T-cell (primary cell): ENCODE results near the gene CDH4. TPM values are rescaled to one million over a fixed set of nuclear protein-coding genes. Genes with fewer than 3 reads are reported as not detected.

Experiments used
- ATAC-seq, 4 experiments: fragments of 200-7000 bp in 3 of 4; fragments of 150-1000 bp in 1 of 4; cut with Tn5 transposase; replicated peaks in 1 of 4; 1 replicate in 3 of 4; 2 replicates in 1 of 4; pipeline ENCODE4 v1.10.0; 2021; ENCODE audit warnings: moderate library complexity in 3 of 4, mild to moderate bottlenecking in 2 of 4, moderate number of reproducible peaks in 1 of 4
- CTCF ChIA-PET, 2 donors: fragments of 300-600 bp; sonication (Branson Sonifier 250); formaldehyde crosslinking; loops; one replicate each; lab custom pipeline; 2022; ENCODE audit warnings: antibody characterized with exemption in 2 of 2; lab: Charles Lee
- POLR2A ChIA-PET, 2 donors: fragments of 300-600 bp; sonication (Branson Sonifier 250); formaldehyde crosslinking; loops; one replicate each; lab custom pipeline; 2022; ENCODE audit warnings: antibody characterized with exemption in 2 of 2; lab: Charles Lee
- DNase-seq, 35 experiments: peaks; one replicate each; pipeline versions ENCODE4 v3.0.0 to v3.0.0-alpha.2; 2013 to 2023
- H3K27ac ChIP-seq: one replicate; pipeline ENCODE4 v1.5.1; 2013; ENCODE audit warnings: low read length
- H3K27me3 ChIP-seq, 2 experiments: replicated peaks in 1 of 2; 1 replicate in 1 of 2; 2 replicates in 1 of 2; pipeline versions ENCODE4 v1.6.1 to v1.7.0; 2013; ENCODE audit warnings: low read length in 1 of 2, mixed read lengths in 1 of 2; ENCODE audit not compliant: control insufficient read depth in 2 of 2, insufficient read depth in 2 of 2; ENCODE audit errors: extremely low read depth in 1 of 2
- H3K36me3 ChIP-seq, 2 donors: 1 replicate in 1 of 2; 2 replicates in 1 of 2; pipeline versions ENCODE4 v1.6.1 to v1.7.0; 2013; ENCODE audit warnings: low read length in 1 of 2; ENCODE audit not compliant: control insufficient read depth in 2 of 2, insufficient read depth in 1 of 2; ENCODE audit errors: extremely low read depth in 1 of 2
- H3K4me1 ChIP-seq, 2 experiments: 1 replicate in 1 of 2; 2 replicates in 1 of 2; pipeline versions ENCODE4 v1.6.1 to v1.7.0; 2013; ENCODE audit warnings: low read length in 2 of 2, mixed read lengths in 1 of 2; ENCODE audit not compliant: insufficient read depth in 2 of 2, control insufficient read depth in 1 of 2; ENCODE audit errors: extremely low read depth in 1 of 2
- H3K4me3 ChIP-seq, 2 donors: 1 replicate in 1 of 2; 2 replicates in 1 of 2; pipeline versions ENCODE4 v1.5.1 to v1.7.0; 2013; ENCODE audit warnings: mild to moderate bottlenecking in 2 of 2, low read length in 1 of 2, moderate library complexity in 1 of 2; ENCODE audit not compliant: control insufficient read depth in 1 of 2; ENCODE audit errors: extremely low read depth in 1 of 2
- H3K9me3 ChIP-seq: 2 replicates; pipeline ENCODE4 v1.7.0; 2013
- H3K27ac Mint-ChIP-seq, 2 donors: one replicate each; pipeline ENCODE4 v1.8.0; 2020 to 2021; ENCODE audit warnings: mild to moderate bottlenecking in 2 of 2, mixed read lengths in 2 of 2
- H3K27me3 Mint-ChIP-seq, 2 donors: one replicate each; pipeline ENCODE4 v1.8.0; 2021 to 2022; ENCODE audit warnings: mixed read lengths in 2 of 2
- H3K36me3 Mint-ChIP-seq: one replicate; pipeline ENCODE4 v1.8.0; 2021; ENCODE audit warnings: mixed read lengths
- H3K4me1 Mint-ChIP-seq, 3 donors: one replicate each; pipeline ENCODE4 v1.8.0; 2020 to 2022; ENCODE audit warnings: mixed read lengths in 3 of 3, mild to moderate bottlenecking in 1 of 3
- H3K4me3 Mint-ChIP-seq, 3 donors: one replicate each; pipeline ENCODE4 v1.8.0; 2020 to 2022; ENCODE audit warnings: mild to moderate bottlenecking in 3 of 3, mixed read lengths in 3 of 3, moderate library complexity in 3 of 3
- H3K9me3 Mint-ChIP-seq, 3 donors: one replicate each; pipeline ENCODE4 v1.8.0; 2020 to 2022; ENCODE audit warnings: mixed read lengths in 3 of 3
- WGBS: methylation state at CpG from one replicate; pipeline ENCODE4 v1.1.5; 2013; ENCODE audit warnings: missing lambda C conversion rate; ENCODE audit not compliant: insufficient coverage; 5-methylcytosine and 5-hydroxymethylcytosine counted together
- total RNA-seq, 35 experiments: library from RNA in 6 of 35; stranded (reverse) in 6 of 35; fragments of 120-200 nt in 1 of 35; gene quantifications; one replicate each; pipeline versions ENCODE4 v1.2.1 to v1.2.4 and lab custom pipeline; 2013 to 2026

The CDH4 gene
- total RNA-seq, 5 donors from 2014 or later (not counting 1 experiment from before 2014, with no cell fraction given) = 0.06 to 0.64 (median 0.14) TPM

DNA sequence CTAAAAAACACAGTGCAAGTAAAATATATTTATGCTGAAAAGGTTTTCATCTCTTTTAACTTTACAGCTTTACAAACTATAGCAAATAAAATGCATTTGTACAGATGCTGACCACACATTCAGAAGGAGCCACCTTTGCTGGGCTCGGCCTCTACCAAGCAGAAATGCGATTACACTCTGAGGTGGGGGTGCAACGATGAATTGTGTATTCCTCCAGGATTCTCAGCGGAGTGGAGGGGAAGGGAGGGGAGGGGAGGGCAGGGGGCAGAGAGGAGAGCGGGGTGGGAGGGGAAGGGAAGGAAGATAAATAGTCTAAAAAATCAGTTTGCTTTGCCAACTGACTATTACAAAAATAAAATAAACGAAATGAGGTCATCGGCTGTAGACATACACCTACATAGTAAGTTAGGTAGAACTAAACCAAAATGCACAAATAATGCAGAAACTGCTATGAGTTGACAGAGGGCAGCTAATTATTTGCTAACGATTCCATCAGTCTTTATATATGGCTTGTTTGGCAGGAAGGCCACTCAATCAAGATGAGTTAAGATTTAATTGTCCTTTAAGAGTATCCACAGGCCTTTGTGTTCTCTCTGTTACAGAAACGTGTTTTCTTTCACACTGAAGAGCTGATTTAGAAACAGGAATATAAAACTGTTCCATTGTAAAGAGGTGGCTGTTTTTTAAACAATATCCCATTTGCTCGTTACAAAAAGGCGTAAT lies 723.5 kb downstream of the CDH4 start:
- ChIA-PET CTCF (no interaction called here), POLR2A (interaction anchor here in 1 of 2 donors (0.6 kb wide), 1 partner anchor 62 kb away, joined by 3 read pairs; no protein-coding TSS in a partner anchor)
- H3K27me3 Mint-ChIP-seq = no peaks in the 10 kb centered on the region
- no peak overlapping the region for H3K4me3 ChIP-seq
- DNase-seq = no peak
- peaks cover 22 to 26% of the 10 kb centered on the region in 2 donors for H3K36me3 ChIP-seq
- H3K4me3 Mint-ChIP-seq = no peak overlapping the region
- no peaks in the 10 kb centered on the region for H3K9me3 ChIP-seq
- no peaks in the 10 kb centered on the region for H3K27me3 ChIP-seq
- H3K9me3 Mint-ChIP-seq = peaks cover 0 to 5% (median 0%) of the 10 kb centered on the region in 3 donors
- H3K27ac ChIP-seq = no peak overlapping the region
- H3K4me1 Mint-ChIP-seq = peaks cover 0 to 3% (median 2%) of the 10 kb centered on the region in 3 donors
- H3K4me1 ChIP-seq = peaks cover 0 to 1% of the 10 kb centered on the region in 2 experiments
- no peak overlapping the region for H3K27ac Mint-ChIP-seq
- peaks cover 50% of the 10 kb centered on the region for H3K36me3 Mint-ChIP-seq
- 71% methylated on average over 1 of the region's 11 CpGs for WGBS
- no peak for ATAC-seq

DNA sequence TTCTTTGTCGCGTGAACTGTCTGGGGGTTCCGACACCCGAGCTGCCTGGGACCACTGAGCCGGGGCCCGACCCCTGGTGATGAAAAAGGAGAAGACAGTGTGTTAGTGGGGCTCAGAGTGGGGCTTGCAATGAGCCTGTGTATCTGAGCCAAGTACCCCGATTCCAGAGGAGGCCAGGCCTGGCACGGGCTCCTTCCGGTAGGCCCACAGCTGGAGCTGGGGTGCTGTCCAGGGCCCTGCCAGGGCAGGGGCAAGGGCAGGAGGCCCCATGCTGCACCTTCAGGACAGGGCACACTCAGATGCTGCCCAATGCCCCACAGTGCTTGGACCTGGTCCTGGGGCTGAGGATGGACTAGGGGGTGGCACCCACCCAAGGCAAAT lies 724.2 kb downstream of the CDH4 start:
- H3K36me3 ChIP-seq = peaks cover 22 to 26% of the 10 kb centered on the region in 2 donors
- CTCF ChIA-PET = no interaction called here
- peaks cover 0 to 7% of the 10 kb centered on the region in 2 experiments for H3K4me1 ChIP-seq
- H3K4me1 Mint-ChIP-seq = peaks cover 3 to 9% (median 4%) of the 10 kb centered on the region in 3 donors
- H3K27ac ChIP-seq = no peak overlapping the region
- H3K9me3 Mint-ChIP-seq = peaks cover 0 to 5% (median 0%) of the 10 kb centered on the region in 3 donors
- H3K27ac Mint-ChIP-seq = no peak overlapping the region
- ATAC-seq (no peak), DNase-seq (no peak)
- H3K4me3 Mint-ChIP-seq = no peak overlapping the region
- no peaks in the 10 kb centered on the region for H3K27me3 ChIP-seq
- no peak overlapping the region for H3K4me3 ChIP-seq
- POLR2A ChIA-PET = no interaction called here
- H3K9me3 ChIP-seq = no peaks in the 10 kb centered on the region
- no peaks in the 10 kb centered on the region for H3K27me3 Mint-ChIP-seq
- 99% methylated on average over 9 of the region's 9 CpGs for WGBS
- H3K36me3 Mint-ChIP-seq = peaks cover 53% of the 10 kb centered on the region

DNA sequence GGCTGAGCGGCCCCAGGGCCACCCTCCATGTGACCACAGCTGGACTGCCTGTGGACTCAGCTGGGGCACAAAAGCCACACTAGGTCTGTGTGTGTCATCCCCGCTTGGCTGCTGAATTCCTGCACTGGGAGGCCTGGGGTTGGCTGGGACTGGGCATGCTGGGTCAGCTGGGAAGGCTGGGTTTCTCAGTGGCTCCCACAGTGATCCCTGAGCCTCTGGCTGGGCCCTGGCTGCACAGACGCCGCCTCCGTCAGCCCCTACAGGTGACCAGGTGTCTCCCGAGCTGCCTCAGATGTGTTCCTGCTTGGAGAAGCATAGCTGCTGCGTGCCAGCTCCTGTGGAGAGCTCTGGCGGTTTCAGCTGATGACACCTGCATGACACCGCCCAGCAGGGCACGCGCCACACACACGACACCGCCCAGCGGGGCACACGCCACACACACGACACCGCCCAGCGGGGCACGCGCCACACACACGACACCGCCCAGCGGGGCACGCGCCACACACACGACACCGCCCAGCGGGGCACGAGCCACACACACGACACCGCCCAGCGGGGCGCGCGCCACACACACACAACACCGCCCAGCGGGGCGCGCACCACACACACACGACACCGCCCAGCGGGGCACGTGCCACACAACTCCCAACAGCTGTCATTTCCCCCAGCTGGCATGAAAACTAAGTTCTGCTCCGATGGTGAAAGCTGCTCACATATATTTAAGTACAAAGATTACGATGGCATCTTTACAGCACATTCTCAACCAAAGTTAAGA lies 724.8 kb downstream of the CDH4 start:
- ChIA-PET POLR2A (no interaction called here), CTCF (no interaction called here)
- Histone ChIP-seq H3K4me1 (peaks cover 0 to 11% of the 10 kb centered on the region in 2 experiments), H3K27ac (no peak overlapping the region), H3K27me3 (no peaks in the 10 kb centered on the region), H3K9me3 (no peaks in the 10 kb centered on the region), H3K36me3 (peaks cover 22 to 26% of the 10 kb centered on the region in 2 donors), H3K4me3 (no peak overlapping the region)
- Mint-ChIP-seq H3K36me3 (peaks cover 56% of the 10 kb centered on the region), H3K27ac (no peak overlapping the region), H3K4me1 (peaks cover 7 to 12% (median 7%) of the 10 kb centered on the region in 3 donors), H3K9me3 (peaks cover 0 to 5% (median 0%) of the 10 kb centered on the region in 3 donors), H3K27me3 (no peaks in the 10 kb centered on the region), H3K4me3 (no peak overlapping the region)
- ATAC-seq (no peak), DNase-seq (no peak)
- 98% methylated on average over 22 of the region's 45 CpGs for WGBS

DNA sequence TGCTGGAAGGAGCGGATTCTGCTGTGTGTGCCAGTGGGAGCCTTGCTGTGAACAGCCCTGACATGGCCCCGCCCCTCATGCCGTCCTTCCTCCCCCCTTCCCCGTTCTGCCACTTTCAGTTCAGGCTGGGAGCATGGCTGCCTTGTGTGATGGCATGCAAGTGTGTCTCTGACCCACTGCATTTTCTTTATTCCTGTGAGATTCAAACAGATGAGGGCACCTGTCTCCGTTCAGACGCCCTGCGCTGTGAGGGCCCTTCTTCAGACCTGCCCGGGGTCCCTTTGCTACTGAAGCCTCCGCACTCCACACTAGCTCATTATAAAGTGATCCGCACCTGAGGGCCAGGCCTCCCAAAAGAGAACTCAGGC lies 725.3 kb downstream of the CDH4 start:
- WGBS = 100% methylated on average over 6 of the region's 10 CpGs
- Mint-ChIP-seq H3K27me3 (no peaks in the 10 kb centered on the region), H3K4me3 (no peak overlapping the region), H3K9me3 (peaks cover 0 to 3% (median 1%) of the 10 kb centered on the region in 3 donors), H3K4me1 (peaks cover 12 to 17% (median 12%) of the 10 kb centered on the region in 3 donors), H3K27ac (no peak overlapping the region), H3K36me3 (peaks cover 55% of the 10 kb centered on the region)
- ChIA-PET POLR2A (no interaction called here), CTCF (no interaction called here)
- DNase-seq = no peak
- H3K27me3 ChIP-seq = no peaks in the 10 kb centered on the region
- no peak overlapping the region for H3K27ac ChIP-seq
- H3K9me3 ChIP-seq = no peaks in the 10 kb centered on the region
- ATAC-seq = no peak
- peaks cover 0 to 16% of the 10 kb centered on the region in 2 experiments for H3K4me1 ChIP-seq
- peaks cover 22 to 26% of the 10 kb centered on the region in 2 donors for H3K36me3 ChIP-seq
- no peak overlapping the region for H3K4me3 ChIP-seq

DNA sequence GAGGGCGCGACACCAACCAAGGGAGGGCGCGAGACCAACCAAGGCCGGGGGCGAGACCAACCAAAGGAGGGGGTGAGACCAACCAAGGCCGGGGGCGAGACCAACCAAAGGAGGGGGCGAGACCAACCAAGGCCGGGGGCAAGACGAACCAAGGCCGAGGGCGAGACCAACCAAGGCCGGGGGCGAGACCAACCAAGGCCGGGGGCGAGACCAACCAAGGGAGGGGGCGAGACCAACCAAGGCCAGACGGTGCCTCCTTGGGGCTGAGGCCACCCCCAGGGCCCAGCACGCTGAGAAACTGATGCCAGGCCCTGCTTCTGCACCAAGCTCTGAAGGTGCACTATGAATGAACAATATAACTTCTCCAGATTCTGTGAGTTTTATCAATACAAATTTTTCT lies 726.4 kb downstream of the CDH4 start:
- no peak overlapping the region for H3K27ac ChIP-seq
- ATAC-seq = no peak
- ChIA-PET CTCF (no interaction called here), POLR2A (no interaction called here)
- H3K4me1 ChIP-seq = peaks cover 0 to 25% of the 10 kb centered on the region in 2 experiments
- H3K9me3 ChIP-seq = no peaks in the 10 kb centered on the region
- WGBS = 95% methylated on average over 16 of the region's 20 CpGs
- Mint-ChIP-seq H3K27ac (no peak overlapping the region), H3K27me3 (no peaks in the 10 kb centered on the region), H3K4me3 (no peak overlapping the region), H3K4me1 (peaks cover 12 to 17% (median 15%) of the 10 kb centered on the region in 3 donors), H3K36me3 (peaks cover 49% of the 10 kb centered on the region), H3K9me3 (peaks cover 0 to 3% (median 0%) of the 10 kb centered on the region in 3 donors)
- H3K4me3 ChIP-seq = no peak overlapping the region
- peaks cover 22 to 25% of the 10 kb centered on the region in 2 donors for H3K36me3 ChIP-seq
- no peak for DNase-seq
- H3K27me3 ChIP-seq = no peaks in the 10 kb centered on the region

DNA sequence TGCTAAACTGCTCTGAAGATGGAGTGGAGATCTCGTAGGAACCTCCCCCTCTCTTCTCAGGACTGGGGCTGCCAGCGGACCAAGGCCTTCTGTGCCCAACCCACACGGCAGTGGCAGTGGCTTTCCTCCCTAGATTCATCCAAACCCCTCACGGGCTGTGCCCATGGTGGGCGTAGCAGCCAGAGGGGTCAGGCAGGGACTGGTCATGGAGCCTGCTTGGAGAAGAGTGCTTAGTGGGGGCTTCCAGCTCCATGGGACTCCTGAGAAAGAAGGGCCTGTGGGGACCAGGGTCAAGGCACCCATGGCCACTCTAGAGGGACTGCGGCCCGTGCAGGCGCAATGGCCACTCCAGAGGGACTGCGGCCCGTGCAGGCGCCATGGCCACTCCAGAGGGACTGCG lies 727.0 kb downstream of the CDH4 start:
- Mint-ChIP-seq H3K27ac (no peak overlapping the region), H3K4me3 (no peak overlapping the region), H3K27me3 (no peaks in the 10 kb centered on the region), H3K4me1 (peaks cover 17 to 23% (median 19%) of the 10 kb centered on the region in 3 donors), H3K36me3 (peaks cover 49% of the 10 kb centered on the region), H3K9me3 (peaks cover 0 to 3% (median 0%) of the 10 kb centered on the region in 3 donors)
- no peak overlapping the region for H3K4me3 ChIP-seq
- no peaks in the 10 kb centered on the region for H3K27me3 ChIP-seq
- H3K9me3 ChIP-seq = no peaks in the 10 kb centered on the region
- ChIA-PET CTCF (no interaction called here), POLR2A (no interaction called here)
- H3K36me3 ChIP-seq = peaks cover 22 to 26% of the 10 kb centered on the region in 2 donors
- H3K27ac ChIP-seq = no peak overlapping the region
- no peak for ATAC-seq
- no peak for DNase-seq
- WGBS = 100% methylated on average over 1 of the region's 12 CpGs
- peaks cover 0 to 25% of the 10 kb centered on the region in 2 experiments for H3K4me1 ChIP-seq
